GM21619 (cell line): ENCODE measurements around the gene TLCD4.
A peak's percentile ranks its signal among the peaks of the same experiment; 100 is the strongest.
"Not testable (repeated sequence)": the region's sequence is repeated elsewhere in the genome, so short reads cannot be mapped to it uniquely, and the experiment has no call there.

Experiments used
- ATAC-seq: cut with Tn5 transposase; IDR thresholded peaks from one replicate; pipeline ENCODE4 v1.9.1; 2021; ENCODE audit not compliant: unreplicated experiment

TLCD4 gene

DNA sequence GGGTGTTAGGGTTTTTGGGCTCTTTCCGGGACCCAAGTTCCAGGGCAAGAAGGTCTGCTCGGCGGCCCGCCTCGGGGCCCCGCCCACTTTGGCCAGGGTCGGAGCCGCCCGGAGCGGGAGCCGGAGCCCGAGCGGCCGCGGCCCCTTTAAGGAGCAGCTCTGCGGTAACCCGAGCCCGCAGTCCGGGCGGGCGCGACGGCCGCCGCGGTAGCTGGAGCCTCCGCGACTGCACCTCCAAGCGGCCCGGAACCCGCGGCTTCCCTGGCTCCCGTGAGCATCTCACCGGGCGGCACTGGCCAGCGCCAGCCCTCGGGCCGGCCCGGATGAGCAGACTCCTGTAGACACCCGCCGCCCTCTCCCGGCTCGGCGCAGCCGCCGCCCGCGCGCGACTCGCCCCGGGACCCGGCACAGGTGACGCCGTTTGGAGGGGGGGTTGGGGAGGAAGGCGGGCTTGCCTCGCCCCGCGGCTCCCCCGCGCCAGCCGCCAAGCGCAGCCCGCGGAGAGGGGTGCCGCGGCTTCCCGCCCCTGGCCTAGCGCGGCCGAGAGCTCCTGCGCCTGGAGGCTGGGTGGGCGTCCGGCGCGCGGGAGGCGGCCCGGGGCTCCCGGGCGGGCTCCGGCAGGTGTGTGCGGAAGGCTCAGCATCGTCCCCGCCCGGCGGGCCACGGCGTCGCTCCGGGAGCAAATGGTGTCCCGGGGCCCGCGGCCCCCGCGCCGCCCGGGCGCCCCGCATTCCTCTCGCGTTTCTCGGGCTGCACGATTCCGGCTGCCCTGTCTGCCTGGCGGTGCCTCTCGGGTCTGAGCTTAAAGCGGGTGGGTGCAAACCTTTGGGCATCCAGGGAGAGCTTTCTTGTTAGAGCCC, at the start of gene TLCD4:
TSS of gene TLCD4 (plus strand) at position 149 of the 860 bp plus-strand sequence. CDS start 26,547 bp downstream, outside the sequence.
- ATAC-seq, result peak; percentile 47

DNA sequence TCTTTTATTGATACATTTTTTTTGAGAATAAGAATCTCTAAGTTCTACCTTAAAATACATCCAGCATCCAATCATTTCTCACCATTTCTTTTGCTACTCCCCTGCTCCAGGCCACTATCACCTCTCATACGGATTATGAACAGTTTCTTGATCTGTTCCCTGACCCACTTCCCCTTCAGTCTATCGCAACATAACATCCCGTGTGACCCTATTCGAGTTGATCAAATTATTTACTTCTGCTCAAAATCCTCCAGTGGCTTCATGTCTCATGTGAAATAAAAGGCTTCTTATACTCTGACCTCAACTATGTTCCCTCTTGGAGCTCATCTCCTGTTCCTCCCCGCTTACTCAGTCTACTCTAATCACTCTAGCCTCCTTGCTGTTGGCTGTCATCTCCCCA, 49.6 kb upstream of the TLCD4 start:
- ATAC-seq, result no peak

GRCh38 chr1:95068956-95069709, 48.0 kb upstream of the TLCD4 start:
- no peak for ATAC-seq

DNA sequence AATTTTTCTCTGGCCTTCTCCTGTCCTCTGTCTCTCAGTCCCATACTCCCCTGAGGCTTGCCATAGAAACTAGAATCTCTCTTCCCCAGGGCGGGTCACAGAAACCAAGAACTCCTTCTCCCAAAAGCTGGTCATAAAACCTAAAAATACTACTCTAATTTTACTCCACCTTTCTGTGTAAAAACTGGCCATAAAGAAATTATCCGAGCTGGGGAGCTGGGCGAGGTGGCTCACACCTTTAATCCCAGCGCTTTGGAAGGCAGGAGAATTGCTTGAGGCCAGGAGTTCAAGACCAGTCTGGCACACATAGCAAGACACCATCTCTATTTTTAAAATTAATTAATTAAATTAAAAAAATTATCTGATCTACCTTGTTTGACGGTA, 47.5 kb upstream of the TLCD4 start:
- no peak for ATAC-seq

DNA sequence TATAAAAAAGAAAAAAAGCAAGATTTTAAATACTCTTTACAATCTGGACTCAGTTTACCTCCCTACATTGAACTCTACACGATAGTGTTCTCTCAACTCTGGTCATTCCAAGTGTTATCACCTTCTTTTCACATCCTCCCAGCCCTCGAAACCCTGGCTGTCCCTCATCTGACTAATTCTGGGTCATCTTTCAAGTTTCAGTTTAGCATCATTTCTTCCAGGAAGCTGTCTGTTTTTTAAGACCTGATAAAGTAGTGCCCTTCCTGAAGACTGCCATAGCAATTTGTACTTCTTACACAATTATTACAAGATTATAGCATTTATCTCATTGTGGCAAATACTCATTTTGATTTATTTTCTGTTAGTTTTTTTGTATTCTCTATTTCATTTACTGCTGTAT, 45.6 kb upstream of the TLCD4 start:
- no peak for ATAC-seq

- no peak for ATAC-seq
Observed at GRCh38 chr1:95072117-95072516, 45.0 kb upstream of the TLCD4 start.

DNA sequence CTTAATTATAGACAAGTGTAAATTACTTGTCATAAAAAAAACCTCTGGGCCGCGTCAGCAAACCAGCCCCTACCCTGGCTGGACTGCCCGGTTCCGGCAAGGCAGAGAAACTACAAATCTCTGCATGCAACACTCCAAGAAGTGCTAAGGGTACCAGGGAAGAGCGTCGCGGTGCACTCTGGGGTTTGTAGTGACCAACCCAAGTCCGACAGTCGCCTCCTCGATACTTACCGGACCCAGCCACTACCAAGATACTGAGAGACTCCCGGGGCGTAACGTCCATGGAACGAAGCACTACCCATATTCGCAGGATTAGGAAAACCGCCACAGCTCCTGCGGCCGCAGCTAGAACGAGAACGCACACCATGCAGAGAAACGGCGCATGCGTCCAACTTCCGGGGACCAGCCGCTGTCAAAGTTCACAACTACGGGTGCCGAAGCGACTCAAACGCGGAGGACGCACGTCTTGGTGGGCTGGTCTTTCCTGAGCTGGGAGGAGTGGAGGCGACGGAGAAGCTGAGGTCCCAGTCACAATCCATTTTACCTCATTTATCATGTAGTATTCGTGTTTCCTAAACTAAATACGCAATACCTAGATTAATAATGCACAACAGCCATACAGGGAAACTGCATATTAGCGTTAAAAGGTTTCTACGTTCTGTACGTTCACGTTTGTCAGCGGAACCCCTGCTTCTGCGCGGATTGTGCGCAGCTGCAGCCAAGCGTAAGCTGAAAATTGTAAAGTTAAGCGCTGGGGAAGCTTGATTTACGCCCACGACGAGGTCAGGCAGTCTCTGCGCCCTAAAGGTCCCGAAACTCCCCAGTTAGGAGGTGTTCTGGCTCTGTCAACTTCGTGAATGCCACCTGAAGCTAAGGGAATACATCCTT, 44.4 kb upstream of the TLCD4 start, which contains the start of gene ALG14:
TSS of gene ALG14 (minus strand) at position 420 of the 888 bp plus-strand sequence. CDS start at position 367, 53 bp downstream.
- ATAC-seq, result peak; percentile 98

- no peak for ATAC-seq
Observed at GRCh38 chr1:95073446-95073845, 43.7 kb upstream of the TLCD4 start.

DNA sequence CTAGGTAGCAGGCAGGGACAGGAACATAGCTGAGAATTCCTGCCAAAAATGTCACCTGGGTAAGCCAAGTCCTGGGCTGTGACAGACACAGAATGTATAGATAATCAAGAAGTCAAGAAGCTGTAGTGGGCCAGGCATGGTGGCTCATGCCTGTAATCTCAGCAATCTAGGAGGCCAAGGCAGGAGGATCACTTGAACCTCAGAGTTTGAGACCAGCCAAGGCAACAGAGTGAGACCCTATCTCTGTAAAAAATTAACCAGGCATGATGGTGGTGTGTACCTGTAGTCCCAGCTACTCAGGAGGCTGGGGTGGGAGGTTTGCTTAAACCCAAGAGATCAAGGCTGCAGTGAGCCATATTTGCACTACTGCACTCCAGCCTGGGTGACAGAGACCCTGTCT, 41.1 kb upstream of the TLCD4 start:
- ATAC-seq, result no peak

GRCh38 chr1:95080446-95080845, 36.7 kb upstream of the TLCD4 start:
- ATAC-seq, result no peak

- no peak for ATAC-seq
Observed at GRCh38 chr1:95080879-95081278, 36.3 kb upstream of the TLCD4 start.

- ATAC-seq, result peak; percentile 63
Observed at GRCh38 chr1:95084317-95085176, 32.6 kb upstream of the TLCD4 start.

GRCh38 chr1:95085376-95085775, 31.8 kb upstream of the TLCD4 start:
- ATAC-seq, result no peak

DNA sequence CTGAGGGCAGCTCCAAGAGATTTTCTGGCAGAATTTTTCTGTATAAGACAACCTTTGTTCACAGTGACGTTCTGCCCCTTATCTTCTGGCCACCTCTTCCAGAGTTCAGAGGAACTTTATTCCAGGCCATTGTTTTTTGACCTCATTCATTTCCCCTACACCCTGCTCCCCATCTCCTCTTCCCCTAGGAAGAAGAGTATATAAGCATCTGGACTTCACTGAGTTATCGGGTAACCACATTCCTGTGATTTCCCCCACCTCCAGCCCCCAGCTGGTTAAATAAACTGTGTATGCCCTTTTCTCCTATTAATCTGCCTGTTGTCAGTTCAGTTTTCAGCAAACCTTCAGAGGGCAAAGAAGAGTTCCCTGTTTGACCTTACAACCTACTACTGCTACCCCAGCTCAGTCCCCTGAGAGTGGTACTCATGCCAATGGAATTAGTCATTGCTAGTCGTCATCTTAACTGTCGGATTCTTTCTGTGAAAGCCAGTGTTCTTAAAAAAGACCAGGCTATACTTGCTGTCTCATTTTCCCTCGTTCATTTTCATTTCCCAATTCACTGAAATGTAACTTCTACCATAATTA, 30.1 kb upstream of the TLCD4 start:
- peak; percentile 67 for ATAC-seq

- no peak for ATAC-seq
Observed at GRCh38 chr1:95088303-95088702, 28.9 kb upstream of the TLCD4 start.

DNA sequence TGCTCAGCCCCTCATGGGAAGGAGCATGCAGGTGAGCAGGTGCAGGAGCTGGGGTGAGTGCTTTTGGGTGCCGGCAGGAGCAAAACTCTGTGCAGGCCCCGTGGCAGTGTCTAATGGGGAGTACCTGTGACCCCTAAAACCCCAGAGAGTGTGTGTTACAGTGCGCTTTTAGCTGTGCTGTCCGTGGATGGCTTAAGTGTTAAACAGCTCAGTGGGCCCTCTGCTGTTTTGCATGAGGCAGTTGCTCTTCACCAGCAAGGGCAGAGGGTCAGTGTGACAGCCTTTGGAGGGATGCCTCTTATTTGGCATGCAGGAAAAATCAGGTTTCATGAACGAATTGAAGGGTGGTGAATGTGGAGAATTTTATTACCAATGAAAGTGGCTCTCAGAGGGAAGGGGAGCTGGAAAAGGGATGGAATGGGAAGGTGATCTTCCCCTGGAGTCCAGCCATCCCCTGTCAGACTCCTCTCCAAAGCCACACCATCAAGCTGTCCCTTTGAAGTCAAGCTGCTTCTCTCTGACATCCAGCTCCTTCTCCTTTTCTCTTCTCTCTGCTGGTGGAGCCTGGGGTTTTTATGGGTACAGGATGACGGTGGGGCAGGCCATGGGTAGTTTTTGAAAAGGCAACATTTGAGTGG, 27.4 kb upstream of the TLCD4 start:
- no peak for ATAC-seq

DNA sequence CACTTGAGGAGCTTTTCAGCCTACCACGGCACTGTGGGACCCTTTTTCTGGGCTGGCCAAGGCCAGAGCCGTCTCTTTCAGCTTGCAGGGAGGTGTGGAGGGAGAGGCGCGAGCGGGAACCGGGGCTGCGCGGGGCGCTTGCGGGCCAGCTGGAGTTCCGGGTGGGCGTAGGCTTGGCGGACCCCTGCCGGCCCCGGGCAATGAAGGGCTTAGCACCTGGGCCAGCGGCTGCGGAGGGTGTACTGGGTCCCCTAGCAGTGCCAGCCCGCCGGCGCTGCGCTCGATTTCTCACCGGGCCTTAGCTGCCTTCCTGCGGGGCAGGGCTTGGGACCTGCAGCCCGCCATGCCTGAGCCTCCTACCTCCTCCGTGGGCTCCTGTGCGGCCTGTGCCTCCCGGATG, 25.9 kb upstream of the TLCD4 start:
- ATAC-seq, result not testable (repeated sequence)

- not testable (repeated sequence) for ATAC-seq
Observed at GRCh38 chr1:95092891-95093290, 24.3 kb upstream of the TLCD4 start.

GRCh38 chr1:95093296-95093695, 23.9 kb upstream of the TLCD4 start:
- ATAC-seq, result no peak
